GM18861 (cell line): ENCODE data around the gene DENND6B.
"Not testable (repeated sequence)": the region's sequence is repeated elsewhere in the genome, so short reads cannot be mapped to it uniquely, and the experiment has no call there.

Source experiments
- ATAC-seq: cut with Tn5 transposase; IDR thresholded peaks from one replicate; pipeline ENCODE4 v1.9.1; 2021; ENCODE audit not compliant: unreplicated experiment

The DENND6B gene, protein sequence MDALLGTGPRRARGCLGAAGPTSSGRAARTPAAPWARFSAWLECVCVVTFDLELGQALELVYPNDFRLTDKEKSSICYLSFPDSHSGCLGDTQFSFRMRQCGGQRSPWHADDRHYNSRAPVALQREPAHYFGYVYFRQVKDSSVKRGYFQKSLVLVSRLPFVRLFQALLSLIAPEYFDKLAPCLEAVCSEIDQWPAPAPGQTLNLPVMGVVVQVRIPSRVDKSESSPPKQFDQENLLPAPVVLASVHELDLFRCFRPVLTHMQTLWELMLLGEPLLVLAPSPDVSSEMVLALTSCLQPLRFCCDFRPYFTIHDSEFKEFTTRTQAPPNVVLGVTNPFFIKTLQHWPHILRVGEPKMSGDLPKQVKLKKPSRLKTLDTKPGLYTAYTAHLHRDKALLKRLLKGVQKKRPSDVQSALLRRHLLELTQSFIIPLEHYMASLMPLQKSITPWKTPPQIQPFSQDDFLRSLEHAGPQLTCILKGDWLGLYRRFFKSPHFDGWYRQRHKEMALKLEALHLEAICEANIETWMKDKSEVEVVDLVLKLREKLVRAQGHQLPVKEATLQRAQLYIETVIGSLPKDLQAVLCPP

GRCh38 chr22:50326956-50327710 lies at the start of gene DENND6B:
Gene DENND6B, minus strand, starts transcription at chr22:50327012. Its CDS starts 24 bp downstream, at chr22:50326988.
- peak; percentile 64 for ATAC-seq

DNA sequence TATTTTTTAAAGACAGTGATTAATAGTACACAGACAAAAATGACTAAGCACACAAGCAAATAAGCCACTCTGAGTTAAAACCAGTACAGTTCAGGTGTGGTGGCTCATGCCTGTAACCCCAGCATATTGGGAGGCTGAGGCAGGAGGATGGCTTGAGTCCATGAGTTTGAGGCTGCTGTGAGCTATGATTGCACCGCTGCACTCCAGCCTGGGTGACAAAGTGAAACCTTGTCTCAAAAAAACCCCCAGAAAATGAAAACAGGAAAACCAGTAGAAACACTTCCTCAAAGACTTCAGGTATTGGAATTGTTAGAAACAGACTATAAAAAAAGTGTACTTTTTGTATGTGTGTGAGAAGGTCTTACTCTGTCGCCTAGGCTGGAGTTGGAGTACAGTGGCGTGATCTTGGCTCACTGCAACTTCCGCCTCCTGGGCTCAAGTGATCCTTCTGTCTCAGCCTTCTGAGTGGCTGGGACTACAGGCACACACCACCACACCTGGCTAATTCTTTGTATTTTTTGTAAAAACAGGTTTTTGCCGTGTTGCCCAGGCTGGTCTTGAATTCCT lies 49.4 kb upstream of the DENND6B start:
- no peak for ATAC-seq

DNA sequence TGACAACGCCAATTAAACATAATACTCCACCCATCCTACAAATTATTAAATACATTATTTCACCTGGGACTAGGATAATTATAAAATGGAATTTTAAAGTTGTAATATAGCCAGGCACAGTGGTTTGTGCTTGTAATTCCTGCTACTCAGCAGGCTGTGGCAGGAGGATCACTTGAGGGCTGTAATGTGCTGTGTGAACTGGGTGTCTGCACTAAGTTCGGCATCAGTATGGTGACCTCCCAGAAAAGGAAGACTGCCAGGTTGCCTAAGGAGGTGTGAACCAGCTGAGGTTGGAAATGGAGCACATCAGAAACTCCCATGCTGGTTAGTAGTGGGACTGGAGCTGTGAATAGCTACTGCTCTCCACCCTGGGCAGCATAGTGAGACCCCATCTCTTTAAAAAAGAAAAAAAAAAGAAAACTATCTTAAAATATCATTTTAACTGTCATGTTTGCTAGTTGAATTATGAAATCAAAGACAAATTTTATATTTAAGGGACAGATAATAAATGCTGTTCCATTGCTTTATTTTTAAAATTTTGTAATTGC lies 44.4 kb upstream of the DENND6B start:
- ATAC-seq, result no peak

DNA sequence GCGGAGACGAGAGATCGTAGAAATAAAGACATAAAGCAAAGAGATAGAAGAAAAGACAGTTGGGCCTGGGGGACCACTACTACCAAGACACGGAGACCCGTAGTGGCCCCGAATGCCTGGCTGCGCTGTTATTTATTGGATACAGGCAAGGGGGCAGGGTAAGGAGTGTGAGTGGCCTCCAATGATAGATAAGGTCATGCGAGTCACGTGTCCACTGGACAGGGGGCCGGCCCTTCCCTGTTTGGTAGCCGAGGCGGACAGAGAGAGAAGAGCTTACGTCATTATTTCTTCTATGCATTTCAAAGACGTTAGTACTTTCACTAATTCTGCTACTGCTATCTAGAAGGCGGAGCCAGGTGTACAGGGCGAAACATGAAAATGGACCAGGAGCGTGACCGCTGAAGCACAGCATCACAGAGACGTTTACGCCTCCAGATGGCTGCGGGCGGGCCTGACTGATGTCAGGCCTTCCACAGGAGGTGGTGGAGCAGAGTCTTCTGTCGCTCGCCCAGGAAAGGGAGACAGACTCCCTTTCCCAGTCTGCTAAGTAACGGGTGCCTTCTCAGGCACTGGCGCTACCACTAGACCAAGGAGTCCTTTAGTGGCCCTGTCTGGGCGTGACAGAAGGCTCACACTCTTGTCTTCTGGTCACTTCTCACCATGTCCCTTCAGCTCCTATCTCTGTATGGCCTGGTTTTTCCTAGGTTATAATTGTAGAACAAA lies 41.1 kb upstream of the DENND6B start:
- no peak for ATAC-seq

- not testable (repeated sequence) for ATAC-seq
Observed at GRCh38 chr22:50363803-50364194, 37.0 kb upstream of the DENND6B start.

DNA sequence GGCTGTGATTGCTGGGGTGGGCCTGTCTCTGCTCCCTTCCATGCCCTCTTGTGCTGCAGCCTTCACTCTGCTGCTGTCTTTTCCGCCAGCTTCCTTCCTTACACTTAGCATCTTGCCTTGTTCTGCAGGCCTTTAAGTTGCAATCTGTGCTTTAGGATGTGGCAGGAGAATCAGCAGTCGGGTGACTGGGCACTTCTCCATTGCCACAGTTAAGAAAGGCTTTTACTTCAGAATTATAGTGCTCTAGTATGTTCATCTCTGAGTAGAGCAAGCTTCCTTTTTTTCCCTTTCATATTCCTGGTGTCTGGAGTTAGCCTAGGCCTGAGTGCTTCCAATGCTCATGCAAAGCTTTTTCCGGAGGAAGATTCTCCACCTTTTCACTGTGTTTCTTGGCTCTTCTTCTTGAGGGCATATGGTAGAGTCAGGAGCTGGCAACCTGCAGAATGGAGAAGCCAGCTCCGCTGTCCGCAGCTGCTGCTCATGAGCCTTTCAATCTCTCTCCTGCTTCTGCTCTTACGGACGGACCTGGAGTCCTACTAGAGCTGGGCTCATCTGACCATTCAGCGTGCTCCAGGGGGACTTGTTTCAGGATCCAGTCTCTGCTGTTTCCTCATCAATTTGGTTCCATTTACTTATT lies 36.5 kb upstream of the DENND6B start:
- ATAC-seq, result no peak

DNA sequence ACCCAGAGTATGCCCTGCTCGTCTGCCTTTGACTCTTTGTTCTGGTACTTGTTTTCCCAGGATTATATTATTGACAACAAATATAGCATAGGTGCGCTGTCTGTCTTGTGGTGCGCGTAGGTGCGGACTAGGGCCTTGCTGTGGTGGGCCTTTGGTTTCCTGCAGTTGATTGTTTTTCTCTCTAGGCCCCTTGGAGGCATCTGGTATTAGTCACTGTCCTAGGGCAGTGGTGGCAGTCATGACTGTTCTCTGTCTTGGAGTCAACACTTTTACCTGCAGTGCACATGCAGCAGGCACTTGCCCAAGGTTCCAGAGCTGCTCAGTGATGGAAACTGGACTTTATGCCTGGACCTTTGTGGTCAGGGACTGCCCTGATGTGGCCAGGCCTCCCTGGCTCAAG lies 34.9 kb upstream of the DENND6B start:
- ATAC-seq, result no peak

GRCh38 chr22:50361222-50361621 lies 34.4 kb upstream of the DENND6B start:
- no peak for ATAC-seq

DNA sequence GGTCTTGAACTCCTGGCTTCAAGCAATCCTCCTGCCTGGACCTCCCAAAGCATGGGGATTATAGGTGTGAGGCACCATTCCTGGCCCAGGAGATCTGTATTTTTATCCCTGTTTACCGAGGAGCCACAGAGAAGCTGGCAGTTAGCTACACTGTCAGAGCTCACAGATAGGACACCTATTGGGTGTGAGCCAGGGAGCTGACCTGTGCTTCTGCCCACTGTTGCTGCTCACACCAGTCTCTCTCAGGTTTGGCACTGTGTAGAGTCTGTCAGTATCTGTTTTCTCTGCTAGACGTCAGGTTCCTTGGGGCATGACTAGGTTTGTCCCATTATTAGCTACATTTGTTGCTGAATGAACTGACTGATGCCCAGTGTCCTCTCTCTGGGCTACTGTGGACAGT lies 33.8 kb upstream of the DENND6B start:
- no peak for ATAC-seq

DNA sequence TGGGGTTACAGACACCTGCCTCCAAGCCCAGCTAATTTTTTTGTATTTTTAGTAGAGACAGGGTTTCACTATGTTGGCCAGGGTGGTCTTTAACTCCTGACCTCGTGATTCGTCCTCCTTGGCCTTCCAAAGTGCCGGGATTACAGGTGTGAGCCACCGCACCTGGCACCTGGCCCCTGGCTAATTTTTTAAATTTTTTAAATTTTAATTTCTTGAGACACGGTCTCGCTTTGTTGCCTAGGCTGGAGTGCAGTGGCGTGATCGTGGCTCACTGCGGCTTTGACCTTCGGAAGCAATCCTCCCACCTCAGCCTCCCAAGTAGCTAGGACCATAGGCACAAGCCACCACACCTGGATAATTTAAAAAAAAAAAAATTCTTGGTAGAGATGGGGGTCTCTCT lies 30.9 kb upstream of the DENND6B start:
- no peak for ATAC-seq

- no peak for ATAC-seq
Observed at GRCh38 chr22:50357222-50357621, 30.4 kb upstream of the DENND6B start.

DNA sequence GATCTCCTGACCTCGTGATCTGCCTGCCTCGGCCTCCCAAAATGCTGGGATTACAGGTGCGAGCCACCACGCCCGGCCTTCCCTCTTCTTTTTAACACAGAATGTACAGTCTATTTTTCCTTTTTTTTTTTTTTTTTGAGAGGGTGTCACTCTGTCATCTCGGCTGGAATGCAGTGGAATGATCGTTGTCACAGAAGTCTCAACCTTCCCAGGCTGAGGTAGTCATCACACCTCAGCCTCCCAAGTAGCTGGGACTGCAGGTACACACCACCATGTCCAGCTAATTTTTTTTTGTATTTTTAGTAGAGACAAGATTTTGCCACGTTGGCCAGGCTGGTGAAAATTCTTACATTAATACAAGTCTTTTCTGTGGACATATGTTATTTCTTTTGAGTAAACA lies 29.4 kb upstream of the DENND6B start:
- ATAC-seq, result no peak

GRCh38 chr22:50348058-50348457 lies 21.2 kb upstream of the DENND6B start:
- ATAC-seq, result no peak

- no peak for ATAC-seq
Observed at GRCh38 chr22:50347157-50347556, 20.3 kb upstream of the DENND6B start.

DNA sequence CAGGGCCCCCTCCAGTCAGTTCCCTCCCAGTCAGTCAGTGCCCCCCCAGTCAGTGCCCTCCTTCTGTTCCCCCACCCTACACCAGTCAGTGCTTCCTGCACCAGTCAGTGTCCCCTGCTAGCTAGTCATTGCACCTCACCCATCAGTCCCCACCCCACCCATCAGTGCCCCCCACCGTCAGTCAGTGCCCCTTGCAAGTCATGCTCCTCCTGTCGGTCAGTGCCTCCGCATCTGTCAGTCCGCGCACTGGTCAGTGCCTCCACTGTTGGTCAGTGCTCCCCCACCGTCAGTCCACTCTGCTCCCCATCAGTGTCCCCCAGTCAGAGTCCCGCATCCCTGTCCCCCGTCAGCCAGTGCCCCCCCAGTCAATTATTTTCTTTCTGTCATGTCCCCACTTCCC lies 19.7 kb upstream of the DENND6B start:
- ATAC-seq, result no peak

- no peak for ATAC-seq
Observed at GRCh38 chr22:50343541-50343935, 16.7 kb upstream of the DENND6B start.

DNA sequence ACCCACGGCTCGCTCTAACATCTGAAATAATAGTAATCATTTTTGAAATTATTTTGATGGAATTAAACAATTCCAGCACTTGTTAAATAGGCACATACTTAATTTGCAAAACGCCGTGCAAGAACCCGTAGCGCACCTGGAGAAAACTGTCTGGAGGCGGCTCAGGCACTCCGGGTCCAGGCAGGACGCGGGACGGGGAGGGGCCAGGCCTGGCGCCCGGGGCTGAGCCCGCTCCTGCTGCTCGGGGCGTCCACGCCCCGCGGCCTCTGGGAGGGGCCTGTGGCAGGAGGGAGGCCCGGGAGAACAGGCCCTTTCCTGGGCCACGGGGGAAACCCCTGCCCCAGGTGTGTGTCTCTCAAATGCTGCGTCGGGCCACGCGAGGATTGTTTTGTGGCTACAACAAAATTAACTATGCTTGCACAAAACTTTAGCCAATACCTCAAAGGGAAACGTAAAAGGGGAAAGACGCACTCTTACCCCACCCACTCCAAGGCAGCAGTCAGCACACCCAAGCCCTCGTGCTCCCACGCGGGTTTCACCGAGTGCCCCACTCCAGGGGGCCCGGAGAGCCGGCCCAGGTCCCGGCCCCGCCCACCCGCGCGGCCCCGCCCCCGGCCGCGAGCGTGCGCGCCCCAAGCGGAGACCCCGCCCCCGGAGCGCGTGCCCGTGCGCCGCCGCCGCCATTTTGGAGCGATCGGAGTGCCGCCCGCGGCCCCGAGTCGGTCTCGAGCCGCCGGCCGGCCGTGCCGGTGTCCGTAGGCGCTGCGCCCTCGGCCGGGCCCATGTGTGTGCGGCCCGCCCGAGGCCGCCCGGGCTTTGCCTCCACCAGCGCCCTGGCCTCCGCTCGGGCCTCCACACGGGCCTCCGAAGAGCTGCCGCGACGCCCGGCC lies 16.1 kb upstream of the DENND6B start, which contains the start of gene PPP6R2:
TSS of gene PPP6R2 (plus strand) at position 677 of the 890 bp plus-strand sequence. CDS start 50,582 bp downstream, outside the sequence.
- ATAC-seq, result no peak

DNA sequence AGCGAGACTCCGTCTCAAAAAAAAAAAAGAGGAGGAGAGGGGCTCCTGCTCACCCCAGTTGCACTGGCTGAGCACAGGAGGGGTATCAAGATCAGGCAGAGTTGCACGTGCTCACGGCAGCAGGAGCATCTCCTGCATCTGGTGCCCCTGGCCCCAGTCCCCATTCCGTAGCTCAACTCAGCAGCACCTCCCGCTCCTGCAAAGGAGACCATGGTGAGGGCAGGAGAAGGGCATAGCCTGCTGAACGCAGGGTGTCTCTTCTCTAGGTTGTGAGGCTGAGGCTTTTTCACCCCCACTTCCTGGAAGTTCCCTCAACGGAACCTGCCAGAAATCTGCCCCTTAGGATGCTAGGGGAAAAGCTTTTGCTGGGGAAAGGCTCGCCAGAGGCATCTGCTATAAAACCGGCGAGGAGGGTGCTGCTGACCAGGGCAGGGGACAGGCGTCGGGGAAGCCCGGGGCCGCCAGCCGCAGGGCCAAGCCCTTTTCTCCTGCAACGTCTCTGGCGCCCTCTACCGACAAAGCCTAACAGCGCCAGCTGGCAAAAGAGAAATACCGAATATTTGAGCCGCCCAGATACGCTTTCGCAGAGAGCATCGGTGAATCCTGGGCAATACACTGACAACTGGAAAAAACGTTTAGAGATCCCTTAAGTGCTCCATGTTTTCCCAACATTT lies 15.3 kb upstream of the DENND6B start:
- peak; percentile 68 for ATAC-seq
